Measurements from ENCODE around the gene MYOF. TPM values are rescaled to one million over a fixed set of nuclear protein-coding genes. Genes with fewer than 3 reads are reported as not detected.

MYOF gene
- total RNA-seq, 1 donor from 2014 or later, result 25.4 TPM

DNA sequence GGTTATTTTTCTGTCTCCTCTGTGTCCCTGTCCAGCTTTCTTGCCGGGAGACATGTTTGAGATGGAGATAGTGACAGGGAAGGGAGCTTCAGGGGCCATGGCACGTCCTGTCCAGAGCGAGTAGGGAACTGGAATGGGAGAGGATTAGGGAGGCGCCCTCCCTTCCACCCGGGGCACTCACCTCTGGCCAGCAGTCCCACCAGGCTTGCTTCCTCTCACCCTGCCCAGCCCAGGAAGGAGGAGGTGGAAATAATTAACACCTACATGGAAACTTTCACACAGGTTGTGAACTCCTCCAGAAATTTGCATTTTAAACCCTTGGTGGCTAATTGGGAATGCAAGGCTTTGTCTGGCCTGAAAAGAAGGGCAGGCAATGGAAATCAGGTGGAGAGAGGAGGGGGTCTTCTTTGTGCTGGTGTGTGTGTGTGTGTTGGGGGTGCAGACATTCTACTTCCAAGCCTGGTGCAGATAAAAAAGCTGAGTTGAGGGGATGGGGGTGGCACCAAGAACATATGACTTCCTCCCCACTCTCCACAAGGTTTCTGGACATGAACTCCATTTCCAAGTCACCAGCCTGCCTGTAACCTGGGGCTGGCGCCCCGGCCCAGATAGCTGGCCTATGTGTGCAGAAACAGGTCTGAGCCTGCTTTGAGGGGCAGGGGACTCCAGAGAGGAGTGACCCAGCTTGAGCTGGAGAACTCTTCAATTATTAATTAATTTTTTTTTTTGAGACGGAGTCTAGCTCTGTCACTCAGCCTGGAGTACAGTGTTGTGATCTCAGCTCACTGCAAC is 209.1 kb downstream of the MYOF start:
- H3K27me3 Mint-ChIP-seq, result no peaks in the 10 kb centered on the region
- no peaks in the 10 kb centered on the region for H3K4me1 Mint-ChIP-seq
- H3K36me3 Mint-ChIP-seq (ENCODE audit: low read depth), result no peaks in the 10 kb centered on the region
- intact Hi-C loops (cut with micrococcal nuclease), result no loop called here
- peaks cover 6% of the 10 kb centered on the region for H3K9me3 Mint-ChIP-seq
- H3K27ac Mint-ChIP-seq, result no peak overlapping the region
- H3K4me3 Mint-ChIP-seq, result no peak overlapping the region
- no peak for DNase-seq

DNA sequence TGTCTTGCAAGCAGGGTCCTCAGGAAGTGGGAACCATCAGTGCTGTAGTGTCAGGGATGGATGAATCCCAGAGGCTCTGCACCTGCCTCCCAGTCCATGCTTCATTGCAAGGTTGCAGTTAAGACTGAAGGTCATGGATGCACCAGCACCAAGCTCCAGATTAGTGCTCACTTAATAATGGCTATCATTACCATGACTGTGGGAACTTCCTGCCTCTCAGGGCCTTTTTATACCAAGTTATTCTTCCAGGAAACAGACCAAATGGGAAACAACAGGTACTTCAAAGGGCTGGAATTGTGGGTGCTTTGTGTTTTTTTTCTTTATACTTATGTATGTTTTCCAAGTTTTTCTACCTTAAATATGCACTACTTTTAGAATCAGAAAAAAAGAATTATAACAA is 210.8 kb downstream of the MYOF start:
- Mint-ChIP-seq H3K36me3 (ENCODE audit: low read depth) (no peaks in the 10 kb centered on the region), H3K4me1 (no peaks in the 10 kb centered on the region), H3K9me3 (peaks cover 6% of the 10 kb centered on the region), H3K4me3 (no peak overlapping the region), H3K27ac (no peak overlapping the region), H3K27me3 (no peaks in the 10 kb centered on the region)
- DNase-seq, result no peak
- intact Hi-C loops (cut with micrococcal nuclease), result no loop called here

GRCh38 chr10:93269281-93269680 is 212.9 kb downstream of the MYOF start:
- no peak overlapping the region for H3K4me3 Mint-ChIP-seq
- DNase-seq, result no peak
- no peaks in the 10 kb centered on the region for H3K36me3 Mint-ChIP-seq (ENCODE audit: low read depth)
- H3K27me3 Mint-ChIP-seq, result no peaks in the 10 kb centered on the region
- intact Hi-C loops (cut with micrococcal nuclease), result no loop called here
- no peaks in the 10 kb centered on the region for H3K4me1 Mint-ChIP-seq
- no peak overlapping the region for H3K27ac Mint-ChIP-seq
- peaks cover 6% of the 10 kb centered on the region for H3K9me3 Mint-ChIP-seq

- no peaks in the 10 kb centered on the region for H3K27me3 Mint-ChIP-seq
- H3K27ac Mint-ChIP-seq, result no peak overlapping the region
- H3K36me3 Mint-ChIP-seq (ENCODE audit: low read depth), result no peaks in the 10 kb centered on the region
- H3K9me3 Mint-ChIP-seq, result peaks cover 6% of the 10 kb centered on the region
- no peaks in the 10 kb centered on the region for H3K4me1 Mint-ChIP-seq
- no peak overlapping the region for H3K4me3 Mint-ChIP-seq
- no peak for DNase-seq
- intact Hi-C loops (cut with micrococcal nuclease), result no loop called here
These were observed 214.1 kb downstream of the MYOF start for GRCh38 chr10:93268021-93268420.

GRCh38 chr10:93267521-93267920 is 214.6 kb downstream of the MYOF start:
- Mint-ChIP-seq H3K4me1 (no peaks in the 10 kb centered on the region), H3K9me3 (peaks cover 6% of the 10 kb centered on the region), H3K27ac (no peak overlapping the region), H3K4me3 (no peak overlapping the region), H3K27me3 (no peaks in the 10 kb centered on the region), H3K36me3 (ENCODE audit: low read depth) (no peaks in the 10 kb centered on the region)
- intact Hi-C loops (cut with micrococcal nuclease), result no loop called here
- DNase-seq, result no peak

GRCh38 chr10:93266858-93267257 is 215.3 kb downstream of the MYOF start:
- Mint-ChIP-seq H3K4me3 (no peak overlapping the region), H3K27me3 (no peaks in the 10 kb centered on the region)
- DNase-seq, result no peak

GRCh38 chr10:93261961-93262610 is 220.0 kb downstream of the MYOF start:
- Mint-ChIP-seq H3K9me3 (no peaks in the 10 kb centered on the region), H3K27ac (no peak overlapping the region), H3K4me1 (no peaks in the 10 kb centered on the region), H3K4me3 (no peak overlapping the region), H3K27me3 (no peaks in the 10 kb centered on the region), H3K36me3 (ENCODE audit: low read depth) (no peaks in the 10 kb centered on the region)
- no peak for DNase-seq
- intact Hi-C loops (cut with micrococcal nuclease), result no loop called here

More at GRCh38 chr10:93266858-93267257, 215.3 kb downstream of the MYOF start:
- H3K4me1 Mint-ChIP-seq, result no peaks in the 10 kb centered on the region
- no peaks in the 10 kb centered on the region for H3K36me3 Mint-ChIP-seq (ENCODE audit: low read depth)
- H3K9me3 Mint-ChIP-seq, result peaks cover 6% of the 10 kb centered on the region
- no peak overlapping the region for H3K27ac Mint-ChIP-seq
- intact Hi-C loops (cut with micrococcal nuclease), result no loop called here

DNA sequence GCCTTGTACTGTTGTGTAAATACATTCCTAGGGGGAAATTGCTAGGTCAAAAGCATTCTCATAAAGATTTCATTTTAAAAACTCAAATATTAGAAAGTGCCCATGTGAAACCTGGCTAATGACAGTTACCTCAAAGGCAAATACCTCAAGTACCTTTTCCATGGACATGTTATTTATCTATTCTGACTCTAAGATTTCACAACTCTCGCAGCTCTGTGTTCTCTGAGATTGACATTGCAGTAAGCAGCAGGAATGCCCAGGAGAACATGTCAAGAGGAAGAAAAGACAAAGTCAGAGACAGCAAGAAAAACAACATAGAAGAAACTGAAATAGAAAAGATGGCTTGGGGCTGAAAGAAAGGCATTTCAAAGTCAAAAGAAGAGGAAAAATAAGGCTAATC is 221.0 kb downstream of the MYOF start:
- no peaks in the 10 kb centered on the region for H3K9me3 Mint-ChIP-seq
- no peaks in the 10 kb centered on the region for H3K4me1 Mint-ChIP-seq
- no peak overlapping the region for H3K27ac Mint-ChIP-seq
- DNase-seq, result no peak
- H3K36me3 Mint-ChIP-seq (ENCODE audit: low read depth), result no peaks in the 10 kb centered on the region
- intact Hi-C loops (cut with micrococcal nuclease), result no loop called here
- no peaks in the 10 kb centered on the region for H3K27me3 Mint-ChIP-seq
- no peak overlapping the region for H3K4me3 Mint-ChIP-seq

DNA sequence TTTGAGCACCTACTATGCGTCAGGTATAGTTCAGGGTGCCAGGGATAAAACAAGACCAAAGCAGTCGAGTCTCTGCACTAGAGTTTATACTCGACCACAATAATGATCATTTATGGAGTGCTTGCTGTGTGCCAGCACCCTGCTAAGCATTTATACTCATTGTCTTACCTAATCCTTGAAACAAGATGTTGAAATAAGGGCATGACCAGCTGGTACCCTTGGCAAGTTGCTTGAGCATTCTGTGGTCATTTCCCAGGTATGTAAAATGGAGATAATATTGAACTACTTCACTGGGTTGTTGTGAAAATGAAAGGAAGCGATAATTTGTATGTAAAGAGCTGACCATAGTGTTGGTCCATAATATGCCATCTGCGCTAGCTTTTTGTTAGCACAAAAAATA is 223.0 kb downstream of the MYOF start:
- intact Hi-C loops (cut with micrococcal nuclease), result no loop called here
- H3K27ac Mint-ChIP-seq, result no peak overlapping the region

More for the DNA sequence above, 223.0 kb downstream of the MYOF start:
- H3K4me1 Mint-ChIP-seq, result no peaks in the 10 kb centered on the region
- no peak for DNase-seq
- H3K27me3 Mint-ChIP-seq, result no peaks in the 10 kb centered on the region
- H3K9me3 Mint-ChIP-seq, result no peaks in the 10 kb centered on the region
- H3K36me3 Mint-ChIP-seq (ENCODE audit: low read depth), result no peaks in the 10 kb centered on the region
- no peak overlapping the region for H3K4me3 Mint-ChIP-seq

Other genes starting within 250 kb of the MYOF start
- gene CEP55, start 14.3 kb upstream of the MYOF start, total RNA-seq, result 58.5 and 59.3 TPM in 2 replicates
- not detected in 2 replicates for gene FFAR4, start 84.3 kb upstream of the MYOF start, total RNA-seq
- not detected in 2 replicates for gene RBP4, start 118.9 kb upstream of the MYOF start, total RNA-seq
- gene PDE6C, start 130.2 kb upstream of the MYOF start, total RNA-seq, result not detected in 2 replicates
- 22.5 and 22.8 TPM in 2 replicates for gene FRA10AC1, start 220.3 kb upstream of the MYOF start, total RNA-seq